Measurements from ENCODE around the gene NRP2. TPM values are rescaled to one million over a fixed set of nuclear protein-coding genes. Genes with fewer than 3 reads are reported as not detected.

The NRP2 gene
- total RNA-seq, 1 experiment from 2014 or later: 18.3 TPM

DNA sequence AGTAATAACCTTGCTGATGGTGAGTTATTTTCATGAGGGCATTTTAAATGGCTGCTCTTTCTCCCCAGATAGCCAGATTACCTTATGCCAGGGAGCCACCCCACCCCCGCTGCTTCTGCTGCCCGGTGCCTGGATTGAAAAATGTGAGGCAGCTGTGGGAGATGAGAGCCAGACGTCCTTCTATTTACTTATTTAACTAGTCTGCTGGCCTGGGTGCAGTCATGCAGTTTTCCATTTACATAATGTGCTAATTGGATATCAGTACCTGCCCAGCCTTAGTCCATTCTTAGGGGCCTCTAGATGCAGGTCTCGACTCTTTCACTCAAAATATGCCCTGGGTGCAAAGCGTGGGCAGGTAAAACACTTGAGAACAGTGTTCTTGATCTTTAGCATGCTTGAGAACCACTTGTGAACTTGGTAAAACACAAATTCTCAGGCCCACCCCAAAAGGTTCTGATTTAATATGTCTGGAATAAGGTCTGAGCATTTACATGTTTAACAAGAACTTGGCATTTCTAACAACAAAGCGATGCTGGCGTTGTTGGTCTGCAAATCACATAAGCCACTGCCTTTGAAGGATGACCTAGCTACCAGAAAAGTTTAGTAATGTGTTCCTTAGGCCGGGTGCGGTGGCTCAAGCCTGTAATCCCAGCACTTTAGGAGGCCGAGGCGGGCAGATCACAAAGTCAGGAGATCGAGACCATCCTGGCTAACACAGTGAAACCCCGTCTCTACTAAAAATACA, 154.3 kb downstream of the NRP2 start:
- ATAC-seq (no peak), DNase-seq (no peak)
- Histone ChIP-seq H3K9me3 (ENCODE audit: low read length) (no peaks in the 10 kb centered on the region), H3K79me2 (ENCODE audit: low read length) (no peaks in the 10 kb centered on the region), H3K4me3 (ENCODE audit: low read length) (no peak overlapping the region), H3K9me2 (replicated peaks; ENCODE audit: low read length) (no peaks in the 10 kb centered on the region), H3K27ac (ENCODE audit: low read length) (no peak overlapping the region), H3K4me1 (ENCODE audit: insufficient read depth, low read length) (no peaks in the 10 kb centered on the region), H3K4me2 (ENCODE audit: low read length) (no peak overlapping the region), H3K36me3 (ENCODE audit: low read depth, low read length) (no peaks in the 10 kb centered on the region), H3K9ac (ENCODE audit: low read length) (no peak overlapping the region), H3K27me3 (ENCODE audit: low read length) (peaks cover 61% of the 10 kb centered on the region), H4K20me1 (ENCODE audit: low read length) (no peaks in the 10 kb centered on the region), H2AFZ (ENCODE audit: low read length) (no peak overlapping the region), H3F3A (ENCODE audit: low read length, unreplicated experiment) (no peaks in the 10 kb centered on the region)
- ChIA-PET POLR2A (ENCODE audit: unreplicated experiment) (no interaction called here), CTCF (no interaction called here)
- intact Hi-C loops (cut with micrococcal nuclease): no loop called here
- no peak for TF ChIP-seq EZH2phosphoT487 (IDR thresholded peaks at IDR 0.05; ENCODE audit: borderline replicate concordance, low read length)
- TF ChIP-seq, protein P1, sequence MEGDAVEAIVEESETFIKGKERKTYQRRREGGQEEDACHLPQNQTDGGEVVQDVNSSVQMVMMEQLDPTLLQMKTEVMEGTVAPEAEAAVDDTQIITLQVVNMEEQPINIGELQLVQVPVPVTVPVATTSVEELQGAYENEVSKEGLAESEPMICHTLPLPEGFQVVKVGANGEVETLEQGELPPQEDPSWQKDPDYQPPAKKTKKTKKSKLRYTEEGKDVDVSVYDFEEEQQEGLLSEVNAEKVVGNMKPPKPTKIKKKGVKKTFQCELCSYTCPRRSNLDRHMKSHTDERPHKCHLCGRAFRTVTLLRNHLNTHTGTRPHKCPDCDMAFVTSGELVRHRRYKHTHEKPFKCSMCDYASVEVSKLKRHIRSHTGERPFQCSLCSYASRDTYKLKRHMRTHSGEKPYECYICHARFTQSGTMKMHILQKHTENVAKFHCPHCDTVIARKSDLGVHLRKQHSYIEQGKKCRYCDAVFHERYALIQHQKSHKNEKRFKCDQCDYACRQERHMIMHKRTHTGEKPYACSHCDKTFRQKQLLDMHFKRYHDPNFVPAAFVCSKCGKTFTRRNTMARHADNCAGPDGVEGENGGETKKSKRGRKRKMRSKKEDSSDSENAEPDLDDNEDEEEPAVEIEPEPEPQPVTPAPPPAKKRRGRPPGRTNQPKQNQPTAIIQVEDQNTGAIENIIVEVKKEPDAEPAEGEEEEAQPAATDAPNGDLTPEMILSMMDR (conservative IDR thresholded peaks at IDR 0.05; ENCODE audit: low read depth, low read length): no peak
- no peak for TF ChIP-seq EZH2 (IDR thresholded peaks at IDR 0.05; ENCODE audit: low read length, unreplicated experiment)
- BruUV-seq (replicated peaks): no TSS peak

DNA sequence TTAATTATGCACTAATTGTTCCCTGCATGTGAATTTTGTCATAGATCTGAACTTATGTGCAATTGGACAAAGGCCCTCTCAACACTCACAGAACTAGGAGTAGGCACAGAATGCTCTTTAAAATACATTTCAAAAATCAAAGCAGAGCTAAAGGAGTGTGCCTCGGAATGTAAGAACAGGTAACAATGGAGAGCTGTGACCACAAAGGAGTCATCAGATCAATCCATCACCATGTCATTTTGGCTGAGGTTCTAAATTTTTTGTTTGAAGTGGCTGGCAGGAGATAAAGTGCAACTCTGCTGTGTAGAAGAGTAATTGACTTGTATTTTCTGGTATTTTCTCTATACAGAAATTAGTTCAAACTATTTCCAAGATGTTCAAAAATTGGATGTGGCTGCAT, 155.4 kb downstream of the NRP2 start:
- no peak overlapping the region for H3K4me3 ChIP-seq (ENCODE audit: low read length)
- ATAC-seq: no peak
- H3K9me2 ChIP-seq (replicated peaks; ENCODE audit: low read length): no peaks in the 10 kb centered on the region
- H3K4me2 ChIP-seq (ENCODE audit: low read length): no peak overlapping the region
- DNase-seq: peak; percentile 7
- H3K27ac ChIP-seq (ENCODE audit: low read length): no peak overlapping the region
- TF ChIP-seq EZH2 (IDR thresholded peaks at IDR 0.05; ENCODE audit: low read length, unreplicated experiment) (no peak), EZH2phosphoT487 (IDR thresholded peaks at IDR 0.05; ENCODE audit: borderline replicate concordance, low read length) (no peak)
- TF ChIP-seq, protein P1 (conservative IDR thresholded peaks at IDR 0.05; ENCODE audit: low read depth, low read length): no peak
- no peak overlapping the region for H2AFZ ChIP-seq (ENCODE audit: low read length)
- H3K4me1 ChIP-seq (ENCODE audit: insufficient read depth, low read length): no peaks in the 10 kb centered on the region
- H3K9me3 ChIP-seq (ENCODE audit: low read length): no peaks in the 10 kb centered on the region
- ChIA-PET CTCF (no interaction called here), POLR2A (ENCODE audit: unreplicated experiment) (no interaction called here)
- BruUV-seq (replicated peaks): no TSS peak
- no peaks in the 10 kb centered on the region for H3K79me2 ChIP-seq (ENCODE audit: low read length)
- no peak overlapping the region for H3K9ac ChIP-seq (ENCODE audit: low read length)
- H4K20me1 ChIP-seq (ENCODE audit: low read length): no peaks in the 10 kb centered on the region
- intact Hi-C loops (cut with micrococcal nuclease): no loop called here
- no peaks in the 10 kb centered on the region for H3K36me3 ChIP-seq (ENCODE audit: low read depth, low read length)
- peaks cover 61% of the 10 kb centered on the region for H3K27me3 ChIP-seq (ENCODE audit: low read length)
- H3F3A ChIP-seq (ENCODE audit: low read length, unreplicated experiment): no peaks in the 10 kb centered on the region

DNA sequence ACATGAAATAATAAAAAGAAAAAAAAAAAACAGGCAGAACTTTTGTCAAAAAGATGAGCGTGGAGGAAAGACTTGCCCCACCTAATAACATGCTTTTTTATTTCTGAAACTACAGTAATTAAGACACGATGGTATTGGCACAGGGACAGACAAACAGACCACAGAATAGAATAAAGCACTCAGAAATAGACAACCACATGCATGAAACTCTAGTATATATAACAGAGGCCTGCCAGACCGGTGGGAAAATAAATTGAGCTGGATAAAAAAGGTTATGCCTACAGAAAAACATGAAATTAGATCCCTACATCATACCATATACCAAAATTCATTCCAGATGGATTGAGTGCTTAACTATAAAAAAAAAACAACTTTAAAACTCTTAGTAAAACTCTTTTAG, 163.1 kb downstream of the NRP2 start:
- no peaks in the 10 kb centered on the region for H3K4me1 ChIP-seq (ENCODE audit: insufficient read depth, low read length)
- POLR2A ChIA-PET (ENCODE audit: unreplicated experiment): no interaction called here
- H3K79me2 ChIP-seq (ENCODE audit: low read length): no peaks in the 10 kb centered on the region
- H3K27me3 ChIP-seq (ENCODE audit: low read length): peaks cover 39% of the 10 kb centered on the region
- no peaks in the 10 kb centered on the region for H4K20me1 ChIP-seq (ENCODE audit: low read length)
- intact Hi-C loops (cut with micrococcal nuclease): no loop called here
- TF ChIP-seq, protein P1 (conservative IDR thresholded peaks at IDR 0.05; ENCODE audit: low read depth, low read length): no peak
- TF ChIP-seq EZH2 (IDR thresholded peaks at IDR 0.05; ENCODE audit: low read length, unreplicated experiment) (no peak), EZH2phosphoT487 (IDR thresholded peaks at IDR 0.05; ENCODE audit: borderline replicate concordance, low read length) (no peak)
- H3K9me3 ChIP-seq (ENCODE audit: low read length): no peaks in the 10 kb centered on the region
- H3K9me2 ChIP-seq (replicated peaks; ENCODE audit: low read length): no peaks in the 10 kb centered on the region
- no peak overlapping the region for H3K9ac ChIP-seq (ENCODE audit: low read length)
- no TSS peak for BruUV-seq (replicated peaks)
- no peaks in the 10 kb centered on the region for H3K36me3 ChIP-seq (ENCODE audit: low read depth, low read length)
- DNase-seq (no peak), ATAC-seq (no peak)
- no peak overlapping the region for H3K27ac ChIP-seq (ENCODE audit: low read length)
- no peak overlapping the region for H2AFZ ChIP-seq (ENCODE audit: low read length)
- no peak overlapping the region for H3K4me3 ChIP-seq (ENCODE audit: low read length)
- no peak overlapping the region for H3K4me2 ChIP-seq (ENCODE audit: low read length)
- H3F3A ChIP-seq (ENCODE audit: low read length, unreplicated experiment): no peaks in the 10 kb centered on the region
- CTCF ChIA-PET: no interaction called here
